ENCODE data around the gene HRH2.

The HRH2 gene

DNA sequence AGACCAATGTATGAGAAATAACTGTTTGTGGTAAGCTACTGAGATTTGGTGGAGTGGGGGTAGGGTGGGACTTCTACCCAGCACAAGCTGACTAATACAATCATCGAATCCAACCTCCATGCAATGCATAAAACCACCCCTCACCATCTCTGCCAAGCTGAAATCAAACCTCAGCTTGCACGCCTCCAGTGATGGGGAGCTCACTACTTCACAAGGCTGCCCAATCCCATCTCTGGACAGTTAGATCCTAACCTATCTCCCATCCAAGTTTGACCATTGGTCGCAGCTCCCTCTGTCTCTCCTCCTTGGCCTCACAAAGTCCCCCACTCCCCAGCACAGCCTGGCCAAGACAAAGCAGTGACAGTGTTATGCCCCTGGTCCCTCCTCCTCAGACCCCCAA, 47.0 kb upstream of the HRH2 start:
- H3K4me2 ChIP-seq (ENCODE audit: low read length) = no peak overlapping the region

DNA sequence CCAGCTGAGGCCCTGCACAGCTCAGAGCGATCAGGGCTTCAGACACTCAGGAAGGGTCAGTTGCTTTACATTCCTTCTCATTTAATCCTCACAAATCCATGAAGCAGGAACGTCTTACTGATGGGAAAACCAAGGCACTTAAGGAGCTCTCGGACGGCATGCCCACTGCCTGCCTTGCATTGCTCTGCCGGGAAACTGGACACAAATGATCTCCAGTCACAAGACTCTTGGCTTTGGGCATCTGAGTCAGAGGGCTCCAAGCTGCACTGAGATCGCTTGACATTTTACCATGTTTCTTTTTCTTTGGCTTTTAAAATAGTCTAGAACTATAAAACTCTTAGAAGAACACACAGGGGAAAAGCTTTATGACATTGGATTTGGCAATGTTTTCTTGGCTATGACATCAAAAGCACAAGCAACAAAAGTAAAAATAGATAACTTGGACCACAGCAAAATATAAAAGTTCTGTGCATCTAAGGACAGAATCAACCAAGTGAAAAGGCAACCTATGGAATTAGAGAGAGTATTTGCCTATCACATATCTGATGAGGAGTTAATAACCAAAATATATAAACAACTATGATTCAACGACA, 43.6 kb upstream of the HRH2 start:
- Histone ChIP-seq H3K4me2 (ENCODE audit: low read length) (no peak overlapping the region), H2AFZ (ENCODE audit: low read length) (no peak overlapping the region), H4K20me1 (ENCODE audit: insufficient read depth, low read length) (no peaks in the 10 kb centered on the region), H3K9me3 (ENCODE audit: low read length) (no peaks in the 10 kb centered on the region), H3K79me2 (ENCODE audit: insufficient read depth, low read length) (no peaks in the 10 kb centered on the region), H3K9ac (ENCODE audit: low read length) (no peak overlapping the region), H3K27ac (ENCODE audit: low read depth, low read length, poor library complexity, severe bottlenecking) (no peak overlapping the region), H3K36me3 (ENCODE audit: insufficient read depth, low read length) (no peaks in the 10 kb centered on the region), H3K4me1 (ENCODE audit: insufficient read depth, low read length, severe bottlenecking) (no peaks in the 10 kb centered on the region), H3K27me3 (ENCODE audit: insufficient read depth, low read length) (no peaks in the 10 kb centered on the region), H3F3A (ENCODE audit: insufficient read depth, low read length) (no peaks in the 10 kb centered on the region), H3K9me2 (ENCODE audit: low read depth, low read length) (no peaks in the 10 kb centered on the region), H3K4me3 (ENCODE audit: low read depth, low read length, poor library complexity, severe bottlenecking) (no peak overlapping the region)
- no peak for TF ChIP-seq EZH2 (IDR thresholded peaks at IDR 0.05; ENCODE audit: borderline replicate concordance, low read length)
- TF ChIP-seq CTCF (IDR thresholded peaks at IDR 0.05; ENCODE audit: low read length) = no peak

More for the DNA sequence above, 47.0 kb upstream of the HRH2 start:
- Histone ChIP-seq H3K9ac (ENCODE audit: low read length) (no peak overlapping the region), H3K9me2 (ENCODE audit: low read depth, low read length) (no peaks in the 10 kb centered on the region), H3K4me1 (ENCODE audit: insufficient read depth, low read length, severe bottlenecking) (no peaks in the 10 kb centered on the region), H3K27ac (ENCODE audit: low read depth, low read length, poor library complexity, severe bottlenecking) (no peak overlapping the region), H3K27me3 (ENCODE audit: insufficient read depth, low read length) (no peaks in the 10 kb centered on the region), H3F3A (ENCODE audit: insufficient read depth, low read length) (no peaks in the 10 kb centered on the region), H4K20me1 (ENCODE audit: insufficient read depth, low read length) (no peaks in the 10 kb centered on the region), H3K9me3 (ENCODE audit: low read length) (no peaks in the 10 kb centered on the region), H3K36me3 (ENCODE audit: insufficient read depth, low read length) (no peaks in the 10 kb centered on the region; the same call in 1 of the 2 replicates), H3K4me3 (ENCODE audit: low read depth, low read length, poor library complexity, severe bottlenecking) (no peak overlapping the region), H3K79me2 (ENCODE audit: insufficient read depth, low read length) (no peaks in the 10 kb centered on the region), H2AFZ (ENCODE audit: low read length) (no peak overlapping the region)
- TF ChIP-seq CTCF (IDR thresholded peaks at IDR 0.05; ENCODE audit: low read length) (no peak), EZH2 (IDR thresholded peaks at IDR 0.05; ENCODE audit: borderline replicate concordance, low read length) (no peak)

- H3K4me1 ChIP-seq (ENCODE audit: insufficient read depth, low read length, severe bottlenecking) = no peaks in the 10 kb centered on the region
- no peak overlapping the region for H2AFZ ChIP-seq (ENCODE audit: low read length)
- H3K36me3 ChIP-seq (ENCODE audit: insufficient read depth, low read length) = no peaks in the 10 kb centered on the region
- no peak overlapping the region for H3K4me3 ChIP-seq (ENCODE audit: low read depth, low read length, poor library complexity, severe bottlenecking)
- no peaks in the 10 kb centered on the region for H3K9me3 ChIP-seq (ENCODE audit: low read length)
- H3K9ac ChIP-seq (ENCODE audit: low read length) = no peak overlapping the region
- H3F3A ChIP-seq (ENCODE audit: insufficient read depth, low read length) = no peaks in the 10 kb centered on the region
- TF ChIP-seq EZH2 (IDR thresholded peaks at IDR 0.05; ENCODE audit: borderline replicate concordance, low read length) (no peak), CTCF (IDR thresholded peaks at IDR 0.05; ENCODE audit: low read length) (no peak)
- no peaks in the 10 kb centered on the region for H3K27me3 ChIP-seq (ENCODE audit: insufficient read depth, low read length)
- no peaks in the 10 kb centered on the region for H4K20me1 ChIP-seq (ENCODE audit: insufficient read depth, low read length)
- no peaks in the 10 kb centered on the region for H3K9me2 ChIP-seq (ENCODE audit: low read depth, low read length)
- H3K79me2 ChIP-seq (ENCODE audit: insufficient read depth, low read length) = no peaks in the 10 kb centered on the region
- H3K27ac ChIP-seq (ENCODE audit: low read depth, low read length, poor library complexity, severe bottlenecking) = no peak overlapping the region
- H3K4me2 ChIP-seq (ENCODE audit: low read length) = no peak overlapping the region
Observed at GRCh38 chr5:175614861-175615260, 43.0 kb upstream of the HRH2 start.

All from OCI-LY1 (cell line).